Measurements from ENCODE around the gene RERE.

RERE gene

DNA sequence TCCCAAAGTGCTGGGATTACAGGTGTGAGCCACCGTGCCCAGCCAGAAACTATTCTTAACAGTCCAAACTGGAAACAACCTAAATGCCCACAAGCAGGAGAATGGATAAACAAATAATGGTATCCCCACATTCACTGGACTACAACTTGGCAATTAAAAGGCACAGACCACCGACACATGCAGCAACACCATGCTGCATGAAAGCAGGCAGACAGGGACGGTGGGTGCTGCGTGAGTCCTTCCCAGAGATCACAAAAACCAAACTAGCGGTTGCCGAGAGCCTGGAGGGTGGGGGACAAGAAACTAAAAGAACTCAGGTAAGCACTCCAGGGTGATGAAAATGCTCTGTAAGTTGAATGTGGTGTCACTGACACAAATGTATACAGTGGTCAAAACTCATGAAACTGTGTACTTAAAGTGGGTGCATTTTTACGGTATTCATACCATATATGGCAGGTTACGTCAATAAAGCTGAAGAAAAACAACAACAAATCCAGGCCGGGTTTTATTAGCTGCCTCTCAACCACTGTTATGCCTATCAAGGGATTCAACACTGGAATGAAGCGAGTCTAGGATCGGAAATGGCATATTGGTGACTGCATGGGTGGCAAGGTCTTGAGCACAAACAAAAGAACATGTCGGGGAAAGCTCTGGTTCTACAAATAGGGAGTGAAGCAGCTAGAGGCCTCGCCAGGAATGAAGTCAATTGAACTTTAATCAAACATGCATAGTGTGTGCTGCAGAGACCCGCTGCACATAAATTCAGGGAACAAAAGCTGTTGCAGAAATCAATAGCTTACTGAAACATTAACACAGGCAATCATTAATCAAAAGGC lies 447.2 kb downstream of the RERE start:
- no peak for DNase-seq

DNA sequence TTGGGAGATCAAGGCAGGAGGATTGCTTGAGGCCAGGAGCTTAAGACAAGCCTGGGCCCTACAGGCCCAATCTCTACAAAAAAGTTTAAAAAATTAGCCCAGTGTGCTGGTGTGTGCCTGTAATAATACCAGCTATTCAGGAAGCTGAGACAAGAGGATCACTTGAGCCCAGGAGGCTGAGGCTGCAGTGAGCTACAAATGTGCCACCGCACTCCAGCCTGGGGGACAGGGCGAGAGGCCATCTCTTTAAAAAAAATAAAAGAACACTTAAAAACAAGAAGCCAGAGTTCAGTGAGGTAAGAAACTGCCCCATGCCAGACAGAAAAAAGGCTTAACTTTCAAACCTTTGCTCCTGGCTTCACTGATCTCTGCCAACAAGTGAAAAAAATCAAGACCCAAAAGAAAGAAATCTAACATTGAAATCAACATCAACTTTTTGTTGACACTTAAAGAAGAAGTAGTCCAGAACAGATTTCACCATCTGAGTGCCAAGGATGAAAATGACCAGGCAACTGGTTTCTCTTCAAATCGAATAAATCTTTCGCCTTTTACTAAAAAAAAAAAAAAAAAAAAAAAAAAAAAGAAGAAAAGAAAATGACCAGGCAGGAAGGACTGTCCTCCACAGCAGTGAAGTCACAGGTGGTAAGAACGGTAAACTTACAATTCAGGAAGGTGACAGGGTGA lies 448.3 kb downstream of the RERE start:
- DNase-seq: no peak

DNA sequence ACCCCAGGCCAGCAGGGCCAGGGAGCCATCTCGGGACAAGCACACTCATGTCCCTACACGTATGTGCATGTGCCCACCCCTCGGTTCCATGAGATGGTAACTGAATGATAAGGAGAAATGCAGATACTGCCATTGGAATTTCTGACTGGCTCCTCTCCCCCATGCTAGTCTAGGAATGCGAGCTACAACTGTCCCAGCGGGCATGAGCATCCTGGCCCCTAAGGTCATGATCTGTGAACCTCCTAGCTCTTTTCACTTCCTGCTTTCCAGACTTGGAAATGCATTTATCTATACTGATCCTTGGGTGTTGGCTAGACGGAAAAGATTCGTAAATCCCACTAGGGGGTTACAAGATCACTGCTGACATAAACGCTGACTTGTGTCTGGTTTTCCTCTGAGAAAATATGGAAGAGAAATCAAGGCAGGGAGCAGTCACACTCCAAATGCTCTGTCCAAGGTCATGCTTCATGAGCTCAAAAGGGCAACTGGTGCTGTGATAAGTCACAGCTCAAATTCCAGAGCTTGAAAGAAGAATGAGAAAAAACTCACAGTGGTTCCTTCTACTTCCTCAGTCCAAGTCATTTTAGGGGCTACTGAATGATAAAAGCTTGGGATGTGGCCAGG lies 449.8 kb downstream of the RERE start:
- DNase-seq: no peak

DNA sequence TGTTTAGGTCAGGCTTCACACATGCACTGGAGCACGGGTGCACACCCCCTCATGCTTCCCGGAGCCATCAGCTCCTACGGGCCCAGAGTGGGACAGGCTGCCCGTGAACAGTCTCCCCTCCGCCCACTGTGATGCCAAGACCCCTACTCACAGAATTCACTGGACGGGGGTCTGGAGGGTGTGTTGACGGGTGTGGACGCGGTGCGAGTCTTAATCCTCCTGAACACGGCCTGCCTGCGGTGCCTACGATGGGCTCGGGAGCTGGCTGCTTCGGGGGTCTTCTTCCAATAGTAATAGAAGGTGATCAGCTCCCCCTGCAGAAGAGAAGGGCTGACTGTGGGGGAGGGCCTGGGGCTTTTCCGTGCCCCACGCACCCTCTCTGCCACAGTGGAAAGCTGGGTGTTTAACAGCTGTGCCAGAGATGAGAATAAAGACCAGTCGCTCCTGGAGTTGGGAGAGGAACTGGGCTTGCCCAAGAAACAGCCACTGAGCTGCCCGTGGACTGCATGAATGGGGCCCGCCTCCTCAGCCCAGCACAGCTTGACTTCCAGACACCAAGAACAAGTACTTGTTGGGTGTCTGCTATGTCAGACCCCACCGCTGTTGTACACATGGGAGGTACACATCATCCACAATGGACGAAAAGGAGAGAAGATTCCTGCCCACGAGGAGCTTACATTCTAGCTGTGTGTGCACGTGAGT lies 451.6 kb downstream of the RERE start:
- no peak for DNase-seq

DNA sequence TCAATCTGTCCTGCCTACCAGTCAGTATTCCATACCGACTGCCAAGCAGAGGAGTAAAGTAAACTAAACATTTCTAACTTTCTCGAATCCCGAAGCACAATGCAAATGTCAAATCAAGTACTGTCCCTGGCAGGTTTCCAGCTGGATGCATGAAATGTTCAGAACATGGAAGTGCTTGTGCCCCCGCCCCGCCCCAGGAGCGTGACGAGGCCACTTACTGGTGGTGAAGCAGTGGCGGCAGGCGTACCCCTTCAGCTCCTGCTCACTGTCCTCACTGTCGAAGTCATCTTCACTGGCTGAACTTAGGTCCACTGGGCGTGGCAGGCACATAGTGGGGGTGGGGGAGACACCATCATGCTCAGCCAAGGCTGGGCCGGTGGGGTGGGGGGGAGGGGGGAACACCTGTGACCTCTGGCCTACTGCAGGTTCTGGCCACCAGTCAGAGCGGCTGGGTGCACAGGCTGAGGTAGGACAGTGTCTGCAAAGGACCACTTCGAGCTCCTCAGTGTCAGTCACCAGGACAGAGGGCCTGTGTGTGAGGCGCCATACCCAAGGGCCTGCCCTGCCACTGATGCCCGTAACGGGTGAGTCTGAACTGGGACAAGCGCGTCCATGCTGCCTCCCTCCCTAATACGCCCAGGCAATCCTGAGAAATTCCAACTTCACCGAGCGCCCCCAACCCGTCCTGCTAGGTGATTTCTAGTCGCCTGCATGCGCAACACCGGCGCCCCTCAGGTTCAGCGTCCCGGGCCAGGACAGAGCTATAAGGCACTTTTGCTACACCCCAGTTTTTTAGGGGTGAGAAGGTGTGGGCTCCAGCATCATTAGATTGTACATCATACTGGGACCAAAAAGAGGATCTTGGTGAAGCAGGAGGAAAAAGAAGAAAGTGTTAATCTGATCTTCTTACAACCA lies 452.7 kb downstream of the RERE start:
- no peak for DNase-seq

DNA sequence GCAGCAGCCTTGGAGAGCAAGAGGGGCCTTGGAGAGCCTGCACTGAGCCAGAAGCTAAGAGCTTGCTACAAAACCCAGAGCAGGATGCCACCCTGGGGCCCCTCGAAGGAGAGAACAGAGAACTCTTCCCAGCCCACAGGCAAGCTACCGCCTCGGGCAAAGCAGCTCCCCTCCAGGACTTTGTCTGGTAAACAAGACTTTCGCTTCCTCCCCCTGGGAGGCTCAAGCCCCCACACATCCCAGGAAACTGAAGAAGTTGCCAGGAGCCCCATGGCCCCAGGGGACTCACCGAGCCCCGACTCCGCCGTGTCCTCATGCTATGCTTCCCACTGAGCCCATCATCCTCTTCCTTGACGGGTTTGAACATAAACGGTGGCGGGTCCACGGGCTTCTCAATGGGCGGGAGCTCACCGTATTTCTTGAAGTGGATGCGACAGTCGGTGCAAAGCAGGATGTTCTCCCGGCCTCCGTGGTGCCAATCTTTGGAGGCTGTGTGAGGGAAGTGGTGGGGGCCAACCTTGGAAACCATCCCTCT lies 453.6 kb downstream of the RERE start:
- no peak for DNase-seq

DNA sequence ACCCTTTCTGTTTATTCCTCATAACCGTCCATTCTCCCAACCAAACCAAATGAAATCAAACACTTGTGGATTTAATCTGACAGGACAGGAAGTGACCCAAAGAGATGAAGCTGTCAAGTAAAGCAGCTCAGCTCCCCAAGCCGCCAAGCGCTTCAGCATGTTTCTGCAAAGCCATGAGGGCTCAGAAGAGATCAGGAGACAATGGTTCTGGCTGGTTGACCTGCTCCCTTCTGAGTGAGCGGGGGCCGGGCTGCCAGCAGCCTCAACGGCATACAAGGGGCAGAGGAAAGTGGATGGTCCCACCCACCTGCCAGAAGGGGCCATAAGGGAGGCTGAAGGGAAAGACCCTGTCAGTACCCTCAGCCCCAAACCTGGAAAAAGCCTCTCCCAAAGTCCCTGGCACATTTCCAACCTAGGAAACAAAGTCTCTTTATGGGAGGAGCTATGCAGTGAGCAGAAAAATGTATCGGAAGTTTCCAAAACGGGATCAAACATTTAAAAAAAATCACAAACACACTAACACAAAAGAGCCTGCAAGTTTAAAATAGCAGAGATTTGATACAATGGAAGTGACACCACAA lies 454.2 kb downstream of the RERE start:
- DNase-seq: no peak

DNA sequence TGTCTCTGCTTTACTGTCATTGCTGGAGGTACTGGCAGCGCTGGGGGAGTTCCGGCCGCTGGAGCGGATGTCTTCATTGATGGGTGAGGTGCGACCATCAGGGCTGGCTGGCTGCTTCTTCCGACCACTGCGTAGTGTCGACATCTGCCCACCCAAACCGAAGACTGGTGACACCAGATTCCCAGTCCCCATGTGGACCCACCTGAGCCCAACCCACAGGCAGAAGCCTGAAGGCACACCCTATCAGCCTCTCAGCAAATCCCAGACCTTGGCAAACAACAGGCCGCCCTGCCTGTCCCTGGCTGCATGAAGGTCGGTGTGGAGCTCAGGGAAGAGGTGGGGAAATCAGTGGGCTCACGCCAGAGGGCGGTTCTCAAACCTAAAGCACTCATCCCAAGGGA lies 454.7 kb downstream of the RERE start:
- no peak for DNase-seq

DNA sequence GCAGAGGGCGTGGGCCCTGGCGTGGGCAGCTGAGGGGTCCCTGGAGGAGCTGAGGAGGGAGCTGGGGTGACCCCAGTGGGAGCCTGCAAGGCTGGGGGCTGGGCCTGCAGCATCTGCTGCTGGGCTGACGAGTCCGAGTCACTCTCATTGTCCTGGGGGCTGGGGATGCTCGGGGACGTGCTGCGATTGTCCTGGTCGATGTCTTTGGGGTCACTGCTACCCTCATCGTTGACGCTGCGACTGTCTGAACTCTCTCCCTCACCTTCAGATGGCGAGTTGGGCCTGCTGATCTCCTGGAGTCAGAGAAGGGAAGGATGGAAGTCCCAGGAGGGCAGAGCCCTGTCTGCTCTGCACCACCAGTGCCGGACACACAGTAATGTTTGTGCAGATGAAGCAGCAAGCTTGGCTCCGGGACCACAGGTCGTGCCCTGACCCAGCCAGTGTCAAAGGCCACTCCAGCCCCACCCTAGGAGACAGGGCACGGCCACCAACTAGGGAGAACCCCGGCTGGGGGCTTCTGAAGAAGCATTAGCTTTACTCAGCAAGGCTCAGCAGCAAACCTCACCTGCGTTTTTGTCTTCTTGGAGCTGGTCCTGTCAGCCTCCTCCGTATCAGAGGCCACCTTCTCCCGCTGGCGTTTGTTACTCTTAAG lies 456.1 kb downstream of the RERE start:
- DNase-seq: no peak

DNA sequence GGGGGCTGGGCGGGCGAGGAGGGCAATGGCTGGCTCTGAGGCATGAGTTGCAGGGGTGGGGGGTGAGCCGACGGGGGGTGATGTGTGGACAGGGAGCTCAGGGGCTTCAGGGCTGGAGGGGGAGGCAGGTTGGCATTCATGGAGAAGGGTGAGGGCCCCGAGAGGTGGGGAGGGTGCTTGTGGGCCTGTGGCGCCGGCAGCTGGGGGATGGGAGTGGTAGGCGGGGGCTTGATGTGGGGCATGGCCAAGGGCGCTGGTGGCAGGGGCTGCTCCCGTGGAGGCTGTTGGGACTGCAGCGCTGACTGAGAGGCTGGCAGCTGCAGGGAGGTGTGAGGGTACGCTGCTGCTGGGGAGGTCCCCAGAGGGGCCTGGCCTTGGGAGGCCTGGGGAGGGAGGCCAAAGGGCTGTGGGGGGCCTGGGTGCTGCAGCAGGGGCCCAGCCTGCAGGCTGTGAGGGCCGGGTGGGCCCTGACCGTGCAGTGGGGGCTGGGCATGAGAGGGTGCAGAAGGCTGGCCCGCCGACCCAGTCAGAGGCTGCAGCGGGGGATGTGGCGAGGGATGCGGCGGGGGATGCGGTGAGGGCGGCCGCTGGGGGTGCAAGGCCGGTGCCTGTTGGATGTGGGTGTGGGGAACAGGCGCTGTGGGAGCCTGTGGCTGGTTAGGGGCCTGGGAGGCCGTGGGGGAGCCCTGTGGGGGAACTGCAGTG lies 456.8 kb downstream of the RERE start:
- no peak for DNase-seq

DNA sequence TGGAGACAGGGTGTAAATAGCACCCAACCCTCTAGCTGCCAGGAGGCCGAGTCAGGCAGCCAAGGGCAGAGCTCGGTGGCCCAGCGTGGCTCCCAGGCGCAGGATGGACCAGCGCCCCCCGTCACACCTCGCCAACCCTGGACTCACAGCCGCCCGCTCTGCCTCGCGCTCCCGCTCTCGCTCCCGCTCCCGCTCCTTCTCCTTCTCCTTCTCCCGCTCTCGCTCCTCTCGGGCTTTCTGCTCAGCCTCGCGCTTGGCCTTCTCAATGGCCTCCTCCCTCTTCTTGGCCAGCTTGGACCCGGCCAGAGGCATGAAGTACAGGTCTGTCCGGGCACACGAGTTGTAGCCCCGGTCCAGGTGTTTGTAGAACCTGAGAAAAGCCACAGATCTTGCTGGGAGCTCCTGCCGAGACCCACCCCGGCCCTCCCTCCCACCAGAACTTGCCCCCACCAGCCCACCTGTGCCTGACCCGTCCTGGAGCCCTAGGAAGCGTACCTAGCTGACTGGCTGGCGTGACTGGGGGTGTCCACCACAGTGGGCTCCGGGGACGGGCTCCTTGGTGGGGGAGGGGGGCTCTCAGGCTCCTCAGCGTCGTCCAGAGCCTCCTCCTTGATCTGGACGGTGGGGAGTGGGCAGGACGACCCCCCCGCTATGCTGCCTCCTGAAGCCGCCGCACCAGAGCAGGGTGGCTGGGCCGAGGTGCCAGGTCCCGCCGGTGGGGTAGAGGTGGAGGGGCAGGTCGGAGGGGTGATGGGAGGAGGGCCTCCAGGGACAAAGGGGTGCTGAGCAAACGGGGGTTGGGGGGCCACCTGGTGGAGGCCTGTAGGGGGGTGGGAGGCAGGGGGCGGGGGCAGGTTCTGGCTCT lies 457.6 kb downstream of the RERE start:
- no peak for DNase-seq

DNA sequence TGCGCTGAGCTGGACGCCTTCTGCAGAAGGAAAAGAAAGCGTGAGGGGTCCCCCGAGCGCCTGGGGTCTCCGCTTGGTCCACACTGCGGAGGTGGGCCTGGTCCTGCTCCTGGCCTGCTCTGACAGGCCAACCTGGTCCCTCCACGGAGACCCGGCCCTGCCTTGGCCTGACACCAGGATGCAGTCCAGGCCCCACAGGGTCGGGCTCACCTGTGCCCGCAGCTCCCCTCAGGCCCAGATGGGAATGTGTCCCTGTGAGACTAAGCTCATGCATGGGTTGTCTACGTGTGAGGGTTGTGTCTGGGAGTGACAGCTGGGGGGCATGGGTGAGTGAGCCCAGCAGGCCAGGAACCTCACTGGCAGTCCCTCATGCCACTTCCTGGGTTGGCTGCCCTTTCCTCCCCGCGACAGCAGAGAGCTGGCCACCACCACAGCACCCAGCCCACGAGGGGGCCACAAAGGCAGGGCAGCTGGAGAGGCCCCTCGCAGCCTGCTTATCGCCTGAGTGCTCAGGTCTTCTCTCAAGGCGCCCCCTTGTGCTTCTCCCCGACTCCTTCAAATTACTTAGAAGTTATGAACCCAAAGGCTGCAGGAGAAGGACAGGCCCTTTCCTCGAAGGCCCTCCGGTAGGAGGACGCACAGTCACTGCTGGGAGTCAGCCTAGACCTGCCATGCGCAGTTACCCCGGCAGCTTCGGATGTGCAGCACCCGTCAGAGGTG lies 458.4 kb downstream of the RERE start:
- DNase-seq: no peak

DNA sequence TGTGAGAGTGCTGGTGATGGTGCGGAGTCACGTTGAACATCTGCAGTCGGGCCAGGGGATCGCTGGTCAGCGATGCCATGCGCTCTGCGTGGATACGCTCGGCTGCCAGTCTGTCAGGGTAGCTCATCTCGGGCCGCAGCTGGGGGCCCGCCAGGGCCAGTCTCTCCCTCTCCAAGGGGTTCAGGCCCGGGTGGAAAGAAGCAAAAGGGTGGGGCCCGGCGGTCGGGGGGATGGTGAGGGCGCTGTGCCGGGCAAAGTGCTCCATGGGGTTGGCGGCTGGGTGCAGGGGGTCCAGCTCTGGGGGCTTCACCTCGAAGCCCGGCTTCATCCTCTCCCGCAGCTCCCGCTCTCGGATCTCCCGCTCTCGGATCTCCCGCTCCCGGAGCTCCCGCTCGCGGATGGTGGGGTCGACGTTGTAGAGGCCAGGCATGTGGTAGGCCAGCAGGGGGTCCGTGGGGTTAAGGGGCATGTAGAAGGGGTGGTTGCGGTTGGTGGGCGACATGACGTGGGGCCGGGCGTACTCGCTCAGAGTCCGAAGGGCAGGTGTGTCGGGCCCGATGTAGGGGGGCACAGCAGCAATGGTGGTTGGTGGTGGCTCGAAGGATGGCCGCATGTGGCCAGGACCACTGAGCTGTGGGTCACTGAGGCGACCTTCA lies 459.1 kb downstream of the RERE start:
- no peak for DNase-seq

DNA sequence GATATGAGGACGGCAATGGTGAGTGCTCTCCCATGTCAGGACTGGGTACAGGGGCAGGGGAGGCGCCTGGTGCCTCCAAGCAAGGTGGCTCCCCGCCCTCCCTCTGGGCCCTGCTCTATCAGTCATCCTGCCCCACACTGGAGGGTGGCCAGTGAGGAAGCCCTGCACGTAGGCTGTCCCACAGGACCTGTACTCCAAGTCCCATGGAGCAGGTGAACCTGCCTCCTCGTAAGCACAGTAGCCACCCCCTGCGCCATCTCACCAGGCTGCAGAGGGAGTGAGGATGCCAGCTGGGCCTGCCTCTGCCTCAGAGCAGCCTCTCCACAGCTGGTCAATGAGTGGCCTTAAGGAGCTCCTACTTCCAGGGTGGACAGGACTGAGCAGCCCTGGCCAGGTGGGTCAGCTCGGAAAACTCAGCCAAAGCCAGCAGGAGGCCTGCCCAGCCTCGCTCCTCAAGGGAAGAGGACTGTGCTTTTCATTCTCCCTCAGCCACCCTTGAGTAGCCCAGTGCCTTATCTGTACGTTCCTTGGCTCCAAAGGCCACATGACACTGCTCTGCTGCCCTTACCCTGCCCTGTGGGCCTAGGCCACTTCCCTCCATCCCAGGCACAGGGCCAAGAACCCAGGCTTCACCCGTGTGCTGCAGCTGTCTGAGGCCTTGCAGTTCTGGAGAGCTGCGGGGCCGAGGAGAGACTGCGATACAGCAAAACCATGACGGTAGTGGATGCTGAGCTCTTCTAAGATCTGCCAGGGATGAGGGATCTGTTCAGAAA lies 459.9 kb downstream of the RERE start:
- DNase-seq: no peak

DNA sequence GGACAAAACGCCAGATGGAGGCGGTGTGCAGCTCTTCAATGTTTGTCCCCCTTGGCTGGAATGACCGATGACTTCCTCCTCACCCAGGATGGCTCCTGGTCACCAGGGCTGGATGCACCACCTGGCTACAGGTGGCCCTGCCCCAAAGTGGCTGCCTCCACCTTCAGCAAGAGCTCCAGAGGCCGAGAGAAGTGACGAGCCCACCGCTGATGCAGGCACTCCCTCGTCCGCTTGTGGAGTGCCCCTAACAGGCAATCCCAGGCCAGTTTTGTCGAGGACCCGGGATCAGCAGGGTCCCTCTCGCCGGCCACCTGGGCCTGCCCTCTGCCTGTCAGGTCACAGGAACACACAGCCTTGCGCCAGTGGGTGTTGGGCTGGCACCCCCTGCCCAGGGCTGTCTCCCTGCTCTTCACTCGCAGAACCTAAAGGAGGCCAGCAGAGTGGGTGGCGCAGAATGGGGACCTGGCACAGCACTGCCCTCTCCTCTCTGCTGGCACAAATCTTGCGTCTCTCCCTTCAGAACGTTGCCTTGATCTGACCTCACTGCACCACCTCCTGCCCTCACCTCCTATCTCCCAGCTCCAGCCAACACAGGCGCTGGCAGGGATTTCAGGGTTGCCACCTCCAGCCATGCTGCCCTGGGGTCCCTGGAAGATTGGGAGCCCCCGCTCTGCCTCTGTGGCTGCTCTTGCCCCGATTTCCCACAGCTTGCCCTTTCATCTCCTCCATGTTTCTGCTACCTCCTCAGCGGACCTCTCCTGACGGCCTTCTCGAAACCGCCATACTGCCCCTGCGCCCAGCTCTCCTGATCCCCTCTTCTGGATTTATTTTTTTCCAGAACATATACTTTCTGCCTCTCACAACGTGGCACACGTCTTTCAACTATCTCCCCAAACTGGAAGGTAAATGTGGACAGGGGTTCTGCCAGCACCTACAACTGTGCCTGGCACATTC lies 460.9 kb downstream of the RERE start:
- DNase-seq: no peak

Data from NK-92 treated with Interleukin-12 subunit alpha and Interleukin-12 subunit beta, amount 100 ng/mL, for 24 hours (cell line).